HEK293T (cell line): ENCODE measurements around the gene PHAX.

Experiments
- CTCF ChIA-PET: fragments of 350-600 bp; formaldehyde crosslinking; extraction: SDS; loops from one replicate; lab custom pipeline; 2021; ENCODE audit warnings: antibody characterized with exemption, inconsistent platforms; lab: Yijun Ruan, JAX
- POLR2A ChIA-PET: fragments of 350-600 bp; formaldehyde crosslinking; extraction: SDS; loops from one replicate; lab custom pipeline; 2020; ENCODE audit warnings: antibody characterized with exemption, inconsistent platforms; lab: Yijun Ruan, JAX
- DNase-seq: peaks from one replicate; pipeline ENCODE4 v3.0.0; 2012; ENCODE audit warnings: mixed read lengths; ENCODE audit errors: extremely low spot score
- ARNT ChIP-seq: fragments of 450-650 bp; IDR thresholded peaks from 2 replicates; pipeline ENCODE4 v1.6.1; 2017; ENCODE audit warnings: mild to moderate bottlenecking
- BHLHE40 ChIP-seq: fragments of 450-650 bp; IDR thresholded peaks from 2 replicates; pipeline ENCODE4 v1.6.1; 2016; ENCODE audit warnings: mild to moderate bottlenecking, moderate library complexity, borderline replicate concordance
- CTBP1 ChIP-seq: fragments of 450-650 bp; IDR thresholded peaks from 2 replicates; pipeline ENCODE4 v1.6.1; 2016; ENCODE audit warnings: borderline replicate concordance
- ELF4 ChIP-seq: fragments of 450-650 bp; IDR thresholded peaks from 2 replicates; pipeline ENCODE4 v1.6.1; 2017; ENCODE audit warnings: antibody characterized with exemption
- FOXA1 ChIP-seq: fragments of 450-650 bp; IDR thresholded peaks from 2 replicates; pipeline ENCODE4 v1.6.1; 2016; ENCODE audit warnings: mild to moderate bottlenecking
- FOXK2 ChIP-seq: fragments of 450-650 bp; IDR thresholded peaks from 2 replicates; pipeline ENCODE4 v1.6.1; 2016; ENCODE audit warnings: mild to moderate bottlenecking
- FOXM1 ChIP-seq: fragments of 450-650 bp; IDR thresholded peaks from 2 replicates; pipeline ENCODE4 v1.6.1; 2017; ENCODE audit warnings: mild to moderate bottlenecking, borderline replicate concordance
- HDGF ChIP-seq: fragments of 450-650 bp; IDR thresholded peaks from 2 replicates; pipeline ENCODE4 v1.6.1; 2017; ENCODE audit warnings: antibody characterized with exemption, borderline replicate concordance
- L3MBTL2 ChIP-seq: fragments of 450-650 bp; conservative IDR thresholded peaks from 2 replicates; pipeline ENCODE4 v1.6.1; 2016; ENCODE audit warnings: mild to moderate bottlenecking
- LEF1 ChIP-seq: fragments of 450-650 bp; IDR thresholded peaks from 2 replicates; pipeline ENCODE4 v1.6.1; 2017; ENCODE audit warnings: mild to moderate bottlenecking, borderline replicate concordance
- NFRKB ChIP-seq: fragments of 450-650 bp; IDR thresholded peaks from 2 replicates; pipeline ENCODE4 v1.6.1; 2016; ENCODE audit warnings: mild to moderate bottlenecking, moderate library complexity
- SP1 ChIP-seq: fragments of 450-650 bp; IDR thresholded peaks from 2 replicates; pipeline ENCODE4 v1.6.1; 2017
- SUZ12 ChIP-seq: fragments of 450-650 bp; IDR thresholded peaks from 2 replicates; pipeline ENCODE4 v1.6.1; 2016; ENCODE audit warnings: mild to moderate bottlenecking
- TARDBP ChIP-seq: fragments of 450-650 bp; IDR thresholded peaks from 2 replicates; pipeline ENCODE4 v1.6.1; 2016
- ZNF384 ChIP-seq: fragments of 450-650 bp; IDR thresholded peaks from 2 replicates; pipeline ENCODE4 v1.6.1; 2016
- TF ChIP-seq, protein P1 (sequence below): fragments of 450-650 bp; IDR thresholded peaks from 2 replicates; pipeline ENCODE4 v1.6.1; 2016

Gene PHAX

DNA sequence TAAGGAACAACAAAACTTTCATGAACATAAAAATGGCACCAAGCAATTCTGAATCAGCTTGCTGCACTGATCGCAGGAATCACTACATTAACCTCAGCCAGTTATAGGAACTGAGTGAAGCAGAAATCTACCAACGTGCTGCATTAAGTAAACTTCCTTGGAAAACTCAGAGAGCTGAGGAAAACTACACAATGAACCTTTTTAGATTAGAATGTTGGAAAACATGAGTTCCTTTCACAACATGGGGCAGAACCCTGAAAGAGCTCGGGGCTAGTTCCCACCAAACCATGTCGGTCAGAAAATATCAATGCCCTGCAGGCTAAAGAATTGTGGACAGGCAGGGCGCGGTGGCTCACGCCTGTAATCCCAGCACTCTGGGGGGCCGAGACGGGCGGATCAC lies 25.1 kb upstream of the PHAX start:
- POLR2A ChIA-PET = interaction anchor here (1.1 kb wide), 1 partner anchor 19 kb away, joined by 4 read pairs; the partner anchor contains the start of gene ALDH7A1
- CTCF ChIA-PET = no interaction called here
- no peak for TF ChIP-seq HDGF
- TF ChIP-seq ZNF384 = no peak
- no peak for TF ChIP-seq ELF4
- no peak for TF ChIP-seq SUZ12
- no peak for TF ChIP-seq ARNT
- no peak for TF ChIP-seq NFRKB
- no peak for TF ChIP-seq SP1
- no peak for DNase-seq

DNA sequence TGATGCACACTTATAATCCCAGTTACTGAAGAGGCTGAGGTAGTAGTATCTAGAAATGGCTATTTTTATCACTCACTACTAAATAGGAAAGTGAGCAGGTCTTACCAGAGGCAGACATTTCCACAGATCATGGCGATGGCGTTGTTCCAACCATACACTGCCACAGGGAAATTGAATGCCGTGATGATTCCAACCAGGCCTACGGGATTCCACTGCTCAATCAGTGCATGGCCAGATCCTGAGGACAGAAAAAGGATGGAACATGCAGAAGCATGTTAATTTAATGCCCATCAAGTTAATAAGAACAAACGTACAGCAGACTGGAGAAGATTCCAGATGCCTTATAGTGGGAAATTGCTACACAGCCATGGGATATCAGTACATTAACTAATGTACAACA lies 23.8 kb upstream of the PHAX start:
- no peak for DNase-seq
- ChIA-PET CTCF (no interaction called here), POLR2A (no interaction called here)
- TF ChIP-seq L3MBTL2 (no peak), LEF1 (no peak)

DNA sequence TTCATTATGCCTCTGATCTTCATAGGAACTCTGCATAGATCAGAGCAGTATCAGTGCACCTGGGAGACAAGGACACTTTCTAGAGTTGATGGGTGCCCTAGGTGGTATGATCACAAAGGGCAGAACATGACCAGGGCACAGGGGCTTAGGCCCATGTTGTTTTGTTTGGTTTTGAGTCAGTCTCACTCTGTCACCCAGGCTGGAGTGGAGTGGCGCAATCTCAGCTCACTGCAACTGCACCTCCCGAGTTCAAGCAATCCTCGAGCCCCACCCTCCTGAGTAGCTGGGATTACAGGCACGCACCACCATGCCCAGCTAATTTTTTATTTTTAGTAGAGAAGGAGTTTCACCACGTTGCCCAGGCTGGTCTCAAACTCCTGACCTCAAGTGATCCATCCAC lies 23.3 kb upstream of the PHAX start:
- no peak for TF ChIP-seq L3MBTL2
- no peak for TF ChIP-seq ELF4
- TF ChIP-seq SP1 = no peak
- no peak for TF ChIP-seq BHLHE40
- DNase-seq = no peak
- POLR2A ChIA-PET = no interaction called here
- CTCF ChIA-PET = no interaction called here

DNA sequence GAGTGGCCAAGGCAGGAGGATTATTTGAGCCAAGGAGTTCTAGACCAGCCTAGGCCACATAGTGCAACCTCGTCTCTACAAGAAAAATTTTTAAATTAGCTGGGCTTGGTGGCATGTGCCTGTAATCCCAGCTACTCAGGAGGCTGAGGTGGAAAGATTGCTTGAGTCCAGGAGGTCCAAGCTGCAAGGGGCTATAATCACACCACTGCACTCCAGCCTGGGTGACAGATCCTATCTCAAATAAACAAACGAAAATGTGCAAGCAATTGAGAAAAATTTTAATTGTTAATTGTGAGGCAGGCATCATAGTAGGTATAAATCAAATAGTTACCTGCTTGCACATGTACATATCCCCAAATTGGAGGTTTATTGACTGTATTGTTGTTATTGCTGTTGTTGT lies 21.0 kb upstream of the PHAX start:
- TF ChIP-seq LEF1 (no peak), SP1 (no peak), L3MBTL2 (no peak)
- POLR2A ChIA-PET = interaction anchor here (1.0 to 1.4 kb wide), 2 partner anchors 15 to 20 kb away, joined by 4 read pairs; partner anchors contain the start of gene ALDH7A1
- no peak for DNase-seq
- CTCF ChIA-PET = interaction anchor here (0.6 kb wide), 2 partner anchors 91 to 247 kb away, joined by 3 read pairs; no protein-coding TSS in a partner anchor

DNA sequence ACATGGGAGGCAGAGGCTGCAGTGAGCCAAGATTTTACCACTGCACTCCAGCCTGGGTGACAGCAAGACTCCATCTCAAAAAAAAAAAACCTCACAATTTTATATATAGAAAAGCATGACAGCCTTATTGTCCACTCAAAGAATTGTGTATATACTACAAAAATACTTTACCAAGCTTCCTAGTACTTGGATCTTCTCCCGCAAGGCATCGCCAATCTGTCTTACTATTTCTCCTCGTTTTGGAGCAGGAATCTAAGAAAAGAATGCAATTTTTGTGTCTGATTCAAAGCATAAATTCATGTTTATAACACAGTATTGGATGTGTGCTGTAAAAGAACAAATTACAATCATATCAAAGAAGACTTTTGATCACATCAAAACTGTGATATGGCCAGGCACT lies 17.0 kb upstream of the PHAX start:
- no peak for TF ChIP-seq SP1
- TF ChIP-seq CTBP1 = no peak
- TF ChIP-seq FOXM1 = no peak
- no peak for TF ChIP-seq ZNF384
- no peak for TF ChIP-seq TARDBP
- TF ChIP-seq BHLHE40 = no peak
- TF ChIP-seq LEF1 = no peak
- no peak for TF ChIP-seq HDGF
- no peak for TF ChIP-seq SUZ12
- no peak for TF ChIP-seq NFRKB
- no peak for TF ChIP-seq FOXA1
- no peak for TF ChIP-seq L3MBTL2
- TF ChIP-seq, protein P1, sequence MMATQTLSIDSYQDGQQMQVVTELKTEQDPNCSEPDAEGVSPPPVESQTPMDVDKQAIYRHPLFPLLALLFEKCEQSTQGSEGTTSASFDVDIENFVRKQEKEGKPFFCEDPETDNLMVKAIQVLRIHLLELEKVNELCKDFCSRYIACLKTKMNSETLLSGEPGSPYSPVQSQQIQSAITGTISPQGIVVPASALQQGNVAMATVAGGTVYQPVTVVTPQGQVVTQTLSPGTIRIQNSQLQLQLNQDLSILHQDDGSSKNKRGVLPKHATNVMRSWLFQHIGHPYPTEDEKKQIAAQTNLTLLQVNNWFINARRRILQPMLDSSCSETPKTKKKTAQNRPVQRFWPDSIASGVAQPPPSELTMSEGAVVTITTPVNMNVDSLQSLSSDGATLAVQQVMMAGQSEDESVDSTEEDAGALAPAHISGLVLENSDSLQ = no peak
- TF ChIP-seq FOXK2 = no peak
- no peak for TF ChIP-seq ELF4
- TF ChIP-seq ARNT = no peak
- ChIA-PET POLR2A (no interaction called here), CTCF (no interaction called here)
- no peak for DNase-seq

DNA sequence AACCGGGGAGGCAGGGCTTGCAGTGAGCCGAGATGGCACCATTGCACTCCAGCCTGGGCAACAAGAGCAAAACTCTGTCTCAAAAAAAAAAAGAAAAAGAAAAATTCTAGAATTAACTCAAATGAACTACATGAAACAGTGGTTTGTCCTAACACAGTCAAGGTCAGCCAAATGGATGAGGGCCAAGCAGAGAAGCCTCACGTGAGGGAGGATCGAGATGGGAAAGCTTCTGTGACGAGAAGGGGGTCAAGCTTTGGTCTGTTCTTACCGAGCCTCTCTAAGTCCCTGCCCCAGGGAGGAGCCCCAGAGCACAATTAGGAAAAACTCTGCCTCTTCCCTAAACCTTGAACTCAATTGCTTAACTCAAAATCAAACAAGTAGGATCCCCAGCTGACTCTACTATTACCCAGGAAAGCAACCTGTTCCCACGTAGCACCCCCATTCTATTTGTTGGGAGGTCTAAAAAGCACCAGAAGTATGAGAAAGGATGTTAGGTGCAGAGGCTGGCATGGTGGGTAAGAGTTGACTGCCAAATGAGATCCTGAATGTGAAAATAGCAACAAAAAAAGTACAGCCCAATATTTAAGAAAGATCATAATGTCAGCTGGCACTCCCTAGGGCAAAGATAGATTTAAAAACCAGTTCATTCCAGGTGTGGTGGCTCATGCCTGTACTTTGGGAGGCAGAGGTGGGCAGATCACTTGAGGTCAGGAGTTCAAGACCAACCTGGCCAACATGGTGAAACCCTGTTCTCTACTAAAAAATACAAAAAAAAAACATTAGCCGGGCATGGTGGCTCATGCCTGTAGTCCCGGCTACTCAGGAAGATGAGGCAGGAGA lies 13.0 kb upstream of the PHAX start:
- DNase-seq = no peak
- TF ChIP-seq NFRKB (no peak), HDGF (no peak), LEF1 (no peak), SUZ12 (no peak), SP1 (no peak), L3MBTL2 (no peak), CTBP1 (no peak), FOXK2 (no peak), ELF4 (no peak), BHLHE40 (no peak), FOXA1 (no peak), FOXM1 (no peak), TARDBP (no peak), ARNT (no peak)
- ChIA-PET POLR2A (no interaction called here), CTCF (no interaction called here)

DNA sequence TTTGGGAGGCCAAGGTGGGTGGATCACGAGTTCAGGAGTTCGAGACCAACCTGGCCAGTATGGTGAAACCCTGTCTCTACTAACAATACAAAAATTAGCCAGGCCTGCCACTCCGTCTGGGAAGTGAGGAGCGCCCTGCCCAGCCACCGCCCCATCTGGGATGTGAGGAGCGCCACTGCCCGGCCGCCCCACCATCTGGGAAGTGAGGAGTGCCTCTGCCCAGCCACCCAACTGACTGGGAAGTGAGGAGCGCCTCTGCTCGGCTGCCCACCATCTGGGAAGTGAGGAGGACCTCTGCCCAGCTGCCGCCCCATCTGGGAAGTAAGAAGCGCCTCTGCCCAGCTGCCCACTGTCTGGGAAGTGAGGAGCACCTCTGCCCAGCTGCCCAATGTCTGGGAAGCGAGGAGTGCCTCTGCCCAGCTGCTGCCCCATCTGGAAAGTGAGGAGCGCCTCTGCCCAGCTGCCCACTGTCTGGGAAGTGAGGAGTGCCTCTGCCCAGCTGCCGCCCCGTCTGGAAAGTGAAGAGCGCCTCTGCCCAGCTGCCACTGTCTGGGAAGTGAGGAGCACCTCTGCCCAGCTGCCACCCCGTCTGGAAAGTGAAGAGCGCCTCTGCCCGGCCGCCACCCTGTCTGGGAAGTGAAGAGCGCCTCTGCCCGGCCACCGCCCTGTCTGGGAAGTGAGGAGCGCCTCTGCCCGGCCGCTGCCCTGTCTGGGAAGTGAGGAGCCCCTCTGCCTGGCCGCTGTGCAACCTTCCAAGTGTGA lies 11.0 kb upstream of the PHAX start:
- POLR2A ChIA-PET = interaction anchor here (1.1 kb wide), 1 partner anchor 186 kb away, joined by 3 read pairs; no protein-coding TSS in a partner anchor
- no peak for DNase-seq
- CTCF ChIA-PET = no interaction called here
- no peak for TF ChIP-seq LEF1
- TF ChIP-seq ELF4 = no peak
- TF ChIP-seq FOXA1 = no peak
- TF ChIP-seq ARNT = no peak
- TF ChIP-seq, protein P1 = no peak
- TF ChIP-seq CTBP1 = no peak
- TF ChIP-seq ZNF384 = no peak
